Measurements from ENCODE around the gene CEMIP. TPM values are rescaled to one million over a fixed set of nuclear protein-coding genes. Genes with fewer than 3 reads are reported as not detected.

The CEMIP gene
- total RNA-seq, 2 experiments from 2014 or later = not detected

GRCh38 chr15:80864666-80865065 lies 85.5 kb downstream of the CEMIP start:
- Mint-ChIP-seq H3K9me3 (ENCODE audit: low read depth) (no peaks in the 10 kb centered on the region), H3K36me3 (no peaks in the 10 kb centered on the region), H3K4me3 (no peak overlapping the region), H3K27me3 (peaks cover 17% of the 10 kb centered on the region), H3K4me1 (no peaks in the 10 kb centered on the region), H3K27ac (no peak overlapping the region)
- CTCF ChIA-PET = no interaction called here
- ATAC-seq = no peak
- DNase-seq = no peak

GRCh38 chr15:80866936-80867335 lies 87.8 kb downstream of the CEMIP start:
- Mint-ChIP-seq H3K27ac (no peak overlapping the region), H3K36me3 (no peaks in the 10 kb centered on the region), H3K4me1 (no peaks in the 10 kb centered on the region), H3K4me3 (no peak overlapping the region), H3K27me3 (peaks cover 9% of the 10 kb centered on the region), H3K9me3 (ENCODE audit: low read depth) (no peaks in the 10 kb centered on the region)
- ATAC-seq = no peak
- CTCF ChIA-PET = no interaction called here
- DNase-seq = no peak

GRCh38 chr15:80870366-80870765 lies 91.2 kb downstream of the CEMIP start:
- Mint-ChIP-seq H3K27ac (no peak overlapping the region), H3K4me1 (no peaks in the 10 kb centered on the region), H3K4me3 (no peak overlapping the region), H3K9me3 (ENCODE audit: low read depth) (no peaks in the 10 kb centered on the region), H3K27me3 (no peaks in the 10 kb centered on the region), H3K36me3 (no peaks in the 10 kb centered on the region)
- DNase-seq (no peak), ATAC-seq (no peak)
- CTCF ChIA-PET = no interaction called here

- no peak overlapping the region for H3K27ac Mint-ChIP-seq
- CTCF ChIA-PET = no interaction called here
- H3K4me1 Mint-ChIP-seq = no peaks in the 10 kb centered on the region
- ATAC-seq (no peak), DNase-seq (no peak)
- no peaks in the 10 kb centered on the region for H3K9me3 Mint-ChIP-seq (ENCODE audit: low read depth)
- no peaks in the 10 kb centered on the region for H3K36me3 Mint-ChIP-seq
- no peak overlapping the region for H3K4me3 Mint-ChIP-seq
- H3K27me3 Mint-ChIP-seq = no peaks in the 10 kb centered on the region
Observed at GRCh38 chr15:80870893-80871292, 91.7 kb downstream of the CEMIP start.

GRCh38 chr15:80871858-80872257 lies 92.7 kb downstream of the CEMIP start:
- Mint-ChIP-seq H3K4me1 (no peaks in the 10 kb centered on the region), H3K9me3 (ENCODE audit: low read depth) (no peaks in the 10 kb centered on the region), H3K27me3 (no peaks in the 10 kb centered on the region), H3K36me3 (no peaks in the 10 kb centered on the region), H3K4me3 (no peak overlapping the region), H3K27ac (no peak overlapping the region)
- no peak for ATAC-seq
- DNase-seq = no peak
- CTCF ChIA-PET = no interaction called here

- H3K9me3 Mint-ChIP-seq (ENCODE audit: low read depth) = no peaks in the 10 kb centered on the region
- CTCF ChIA-PET = no interaction called here
- DNase-seq (no peak), ATAC-seq (no peak)
- no peaks in the 10 kb centered on the region for H3K4me1 Mint-ChIP-seq
- H3K4me3 Mint-ChIP-seq = no peak overlapping the region
- peaks cover 4% of the 10 kb centered on the region for H3K27me3 Mint-ChIP-seq
- H3K36me3 Mint-ChIP-seq = no peaks in the 10 kb centered on the region
- H3K27ac Mint-ChIP-seq = no peak overlapping the region
Observed at GRCh38 chr15:80873366-80873952, 94.3 kb downstream of the CEMIP start.

GRCh38 chr15:80875568-80876347 lies 96.6 kb downstream of the CEMIP start:
- DNase-seq (no peak), ATAC-seq (no peak)
- Mint-ChIP-seq H3K27ac (no peak overlapping the region), H3K4me1 (no peaks in the 10 kb centered on the region), H3K4me3 (no peak overlapping the region), H3K9me3 (ENCODE audit: low read depth) (no peaks in the 10 kb centered on the region), H3K27me3 (peaks cover 4% of the 10 kb centered on the region), H3K36me3 (no peaks in the 10 kb centered on the region)
- CTCF ChIA-PET = interaction anchor here (1.7 kb wide), 1 partner anchor 93 kb away, joined by 4 read pairs; no protein-coding TSS in a partner anchor

GRCh38 chr15:80876348-80876674 lies 97.1 kb downstream of the CEMIP start:
- ATAC-seq = no peak
- Mint-ChIP-seq H3K27me3 (peaks cover 4% of the 10 kb centered on the region), H3K9me3 (ENCODE audit: low read depth) (no peaks in the 10 kb centered on the region), H3K27ac (no peak overlapping the region), H3K36me3 (no peaks in the 10 kb centered on the region), H3K4me3 (no peak overlapping the region), H3K4me1 (no peaks in the 10 kb centered on the region)
- no peak for DNase-seq
- CTCF ChIA-PET = interaction anchor here (1.7 kb wide), 1 partner anchor 93 kb away, joined by 4 read pairs; no protein-coding TSS in a partner anchor

GRCh38 chr15:80878242-80878866 lies 99.2 kb downstream of the CEMIP start:
- H3K36me3 Mint-ChIP-seq = no peaks in the 10 kb centered on the region
- no peaks in the 10 kb centered on the region for H3K9me3 Mint-ChIP-seq (ENCODE audit: low read depth)
- no peaks in the 10 kb centered on the region for H3K4me1 Mint-ChIP-seq
- H3K27me3 Mint-ChIP-seq = peaks cover 6% of the 10 kb centered on the region
- no peak overlapping the region for H3K27ac Mint-ChIP-seq
- DNase-seq (no peak), ATAC-seq (no peak)
- CTCF ChIA-PET = interaction anchor here (1.2 kb wide), 1 partner anchor 99 kb away, joined by 3 read pairs; no protein-coding TSS in a partner anchor
- no peak overlapping the region for H3K4me3 Mint-ChIP-seq

- DNase-seq = no peak
- ATAC-seq = no peak
- Mint-ChIP-seq H3K4me3 (no peak overlapping the region), H3K27ac (no peak overlapping the region), H3K36me3 (no peaks in the 10 kb centered on the region), H3K27me3 (peaks cover 6% of the 10 kb centered on the region), H3K4me1 (no peaks in the 10 kb centered on the region), H3K9me3 (ENCODE audit: low read depth) (no peaks in the 10 kb centered on the region)
- CTCF ChIA-PET = interaction anchor here (1.2 kb wide), 1 partner anchor 99 kb away, joined by 3 read pairs; no protein-coding TSS in a partner anchor
Observed at GRCh38 chr15:80878867-80879250, 99.7 kb downstream of the CEMIP start.

GRCh38 chr15:80880086-80880485 lies 100.9 kb downstream of the CEMIP start:
- H3K9me3 Mint-ChIP-seq (ENCODE audit: low read depth) = no peaks in the 10 kb centered on the region
- H3K27ac Mint-ChIP-seq = no peak overlapping the region
- DNase-seq = no peak
- CTCF ChIA-PET = no interaction called here
- H3K4me1 Mint-ChIP-seq = no peaks in the 10 kb centered on the region
- H3K4me3 Mint-ChIP-seq = no peak overlapping the region
- no peak for ATAC-seq
- H3K27me3 Mint-ChIP-seq = peaks cover 6% of the 10 kb centered on the region
- no peaks in the 10 kb centered on the region for H3K36me3 Mint-ChIP-seq

- H3K9me3 Mint-ChIP-seq (ENCODE audit: low read depth) = no peaks in the 10 kb centered on the region
- no peak overlapping the region for H3K27ac Mint-ChIP-seq
- peaks cover 2% of the 10 kb centered on the region for H3K4me1 Mint-ChIP-seq
- no peaks in the 10 kb centered on the region for H3K36me3 Mint-ChIP-seq
- H3K27me3 Mint-ChIP-seq = peaks cover 4% of the 10 kb centered on the region
- no peak overlapping the region for H3K4me3 Mint-ChIP-seq
- ATAC-seq (no peak), DNase-seq (no peak)
- CTCF ChIA-PET = no interaction called here
Observed at GRCh38 chr15:80883641-80884040, 104.5 kb downstream of the CEMIP start.

GRCh38 chr15:80885016-80885579 lies 105.9 kb downstream of the CEMIP start:
- DNase-seq (no peak), ATAC-seq (no peak)
- CTCF ChIA-PET = no interaction called here
- Mint-ChIP-seq H3K36me3 (no peaks in the 10 kb centered on the region), H3K27me3 (peaks cover 4% of the 10 kb centered on the region), H3K4me1 (peaks cover 5% of the 10 kb centered on the region), H3K4me3 (no peak overlapping the region), H3K27ac (no peak overlapping the region), H3K9me3 (ENCODE audit: low read depth) (no peaks in the 10 kb centered on the region)

GRCh38 chr15:80887148-80887547 lies 108.0 kb downstream of the CEMIP start:
- H3K9me3 Mint-ChIP-seq (ENCODE audit: low read depth) = no peaks in the 10 kb centered on the region
- ATAC-seq = no peak
- DNase-seq = no peak
- no peak overlapping the region for H3K4me3 Mint-ChIP-seq
- peaks cover 5% of the 10 kb centered on the region for H3K4me1 Mint-ChIP-seq
- H3K36me3 Mint-ChIP-seq = no peaks in the 10 kb centered on the region
- no peak overlapping the region for H3K27ac Mint-ChIP-seq
- peaks cover 4% of the 10 kb centered on the region for H3K27me3 Mint-ChIP-seq
- CTCF ChIA-PET = no interaction called here
